ENCODE measurements around the gene AKNA. TPM values are rescaled to one million over a fixed set of nuclear protein-coding genes. Genes with fewer than 3 reads are reported as not detected.
A peak's percentile ranks its signal among the peaks of the same experiment; 100 is the strongest.

AKNA gene
- total and polyA plus RNA-seq, 9 donors: 7.0 to 14.6 (median 10.1) TPM

GRCh38 chr9:114300846-114301797 is 86.7 kb downstream of the AKNA start:
- WGBS (ENCODE audit: insufficient coverage): 93% methylated on average over 20 of the region's 31 CpGs
- H3K9me3 ChIP-seq (replicated peaks; ENCODE audit: control insufficient read depth, low read depth, low read length): peaks cover 4% of the 10 kb centered on the region
- peaks cover 34% of the 10 kb centered on the region for H3K36me3 ChIP-seq (ENCODE audit: control insufficient read depth, insufficient read depth, low read length)

GRCh38 chr9:114300153-114300845 is 87.5 kb downstream of the AKNA start:
- H3K9me3 ChIP-seq (replicated peaks; ENCODE audit: control insufficient read depth, low read depth, low read length): peaks cover 4% of the 10 kb centered on the region
- H3K36me3 ChIP-seq (ENCODE audit: control insufficient read depth, insufficient read depth, low read length): peaks cover 38% of the 10 kb centered on the region
- DNase-seq: no peak
- WGBS (ENCODE audit: insufficient coverage): 87% methylated on average over 4 of the region's 4 CpGs
- H3K4me1 ChIP-seq (ENCODE audit: control insufficient read depth, insufficient read depth, low read length): no peaks in the 10 kb centered on the region
- no peaks in the 10 kb centered on the region for H3K27me3 ChIP-seq (ENCODE audit: control insufficient read depth, insufficient read depth, low read length)
- no peak overlapping the region for H3K4me3 ChIP-seq (ENCODE audit: low read length)
- no peak overlapping the region for H3K27ac ChIP-seq (ENCODE audit: low read length)

More at GRCh38 chr9:114300846-114301797, 86.7 kb downstream of the AKNA start:
- Histone ChIP-seq H3K27me3 (ENCODE audit: control insufficient read depth, insufficient read depth, low read length) (no peaks in the 10 kb centered on the region), H3K4me3 (ENCODE audit: low read length) (no peak overlapping the region), H3K4me1 (ENCODE audit: control insufficient read depth, insufficient read depth, low read length) (peaks cover 4% of the 10 kb centered on the region), H3K27ac (ENCODE audit: low read length) (no peak overlapping the region)
- DNase-seq: no peak

GRCh38 chr9:114299286-114300152 is 88.3 kb downstream of the AKNA start:
- 75% methylated on average over 12 of the region's 15 CpGs for WGBS (ENCODE audit: insufficient coverage)
- no peak for DNase-seq
- no peak overlapping the region for H3K27ac ChIP-seq (ENCODE audit: low read length)
- H3K4me1 ChIP-seq (ENCODE audit: control insufficient read depth, insufficient read depth, low read length): no peaks in the 10 kb centered on the region
- no peak overlapping the region for H3K4me3 ChIP-seq (ENCODE audit: low read length)
- H3K9me3 ChIP-seq (replicated peaks; ENCODE audit: control insufficient read depth, low read depth, low read length): peaks cover 8% of the 10 kb centered on the region
- peaks cover 38% of the 10 kb centered on the region for H3K36me3 ChIP-seq (ENCODE audit: control insufficient read depth, insufficient read depth, low read length)
- no peaks in the 10 kb centered on the region for H3K27me3 ChIP-seq (ENCODE audit: control insufficient read depth, insufficient read depth, low read length)

GRCh38 chr9:114296338-114296737 is 91.4 kb downstream of the AKNA start:
- Histone ChIP-seq H3K36me3 (ENCODE audit: control insufficient read depth, insufficient read depth, low read length) (peaks cover 36% of the 10 kb centered on the region), H3K9me3 (replicated peaks; ENCODE audit: control insufficient read depth, low read depth, low read length) (peaks cover 9% of the 10 kb centered on the region), H3K27me3 (ENCODE audit: control insufficient read depth, insufficient read depth, low read length) (no peaks in the 10 kb centered on the region), H3K4me1 (ENCODE audit: control insufficient read depth, insufficient read depth, low read length) (no peaks in the 10 kb centered on the region), H3K4me3 (ENCODE audit: low read length) (no peak overlapping the region), H3K27ac (ENCODE audit: low read length) (no peak overlapping the region)
- WGBS (ENCODE audit: insufficient coverage): no CpG with 5 or more reads among the region's 1 CpG
- no peak for DNase-seq

- Histone ChIP-seq H3K4me1 (ENCODE audit: control insufficient read depth, insufficient read depth, low read length) (peaks cover 6% of the 10 kb centered on the region), H3K9me3 (replicated peaks; ENCODE audit: control insufficient read depth, low read depth, low read length) (peaks cover 9% of the 10 kb centered on the region), H3K4me3 (ENCODE audit: low read length) (no peak overlapping the region), H3K27ac (ENCODE audit: low read length) (no peak overlapping the region), H3K27me3 (ENCODE audit: control insufficient read depth, insufficient read depth, low read length) (peaks cover 3% of the 10 kb centered on the region), H3K36me3 (ENCODE audit: control insufficient read depth, insufficient read depth, low read length) (peaks cover 27% of the 10 kb centered on the region)
- DNase-seq: no peak
Observed at GRCh38 chr9:114294664-114295063, 93.1 kb downstream of the AKNA start.

GRCh38 chr9:114291886-114292590 is 95.7 kb downstream of the AKNA start:
- Histone ChIP-seq H3K4me1 (ENCODE audit: control insufficient read depth, insufficient read depth, low read length) (peaks cover 19% of the 10 kb centered on the region), H3K36me3 (ENCODE audit: control insufficient read depth, insufficient read depth, low read length) (peaks cover 33% of the 10 kb centered on the region), H3K27me3 (ENCODE audit: control insufficient read depth, insufficient read depth, low read length) (peaks cover 3% of the 10 kb centered on the region), H3K9me3 (replicated peaks; ENCODE audit: control insufficient read depth, low read depth, low read length) (peaks cover 9% of the 10 kb centered on the region), H3K27ac (ENCODE audit: low read length) (no peak overlapping the region), H3K4me3 (ENCODE audit: low read length) (no peak overlapping the region)
- 90% methylated on average over 3 of the region's 11 CpGs for WGBS (ENCODE audit: insufficient coverage)
- no peak for DNase-seq

GRCh38 chr9:114291064-114291474 is 96.7 kb downstream of the AKNA start:
- WGBS (ENCODE audit: insufficient coverage): 18% methylated on average over 11 of the region's 12 CpGs
- H3K27me3 ChIP-seq (ENCODE audit: control insufficient read depth, insufficient read depth, low read length): peaks cover 3% of the 10 kb centered on the region
- peak; percentile 80 for DNase-seq
- H3K4me1 ChIP-seq (ENCODE audit: control insufficient read depth, insufficient read depth, low read length): peaks cover 22% of the 10 kb centered on the region
- H3K4me3 ChIP-seq (ENCODE audit: low read length): no peak overlapping the region
- peaks cover 33% of the 10 kb centered on the region for H3K36me3 ChIP-seq (ENCODE audit: control insufficient read depth, insufficient read depth, low read length)
- peaks cover 5% of the 10 kb centered on the region for H3K9me3 ChIP-seq (replicated peaks; ENCODE audit: control insufficient read depth, low read depth, low read length)
- no peak overlapping the region for H3K27ac ChIP-seq (ENCODE audit: low read length)

- no peak overlapping the region for H3K27ac ChIP-seq (ENCODE audit: low read length)
- H3K36me3 ChIP-seq (ENCODE audit: control insufficient read depth, insufficient read depth, low read length): peaks cover 31% of the 10 kb centered on the region
- peaks cover 5% of the 10 kb centered on the region for H3K9me3 ChIP-seq (replicated peaks; ENCODE audit: control insufficient read depth, low read depth, low read length)
- 36% methylated on average over 3 of the region's 7 CpGs for WGBS (ENCODE audit: insufficient coverage)
- peaks cover 24% of the 10 kb centered on the region for H3K4me1 ChIP-seq (ENCODE audit: control insufficient read depth, insufficient read depth, low read length)
- no peak for DNase-seq
- H3K27me3 ChIP-seq (ENCODE audit: control insufficient read depth, insufficient read depth, low read length): peaks cover 3% of the 10 kb centered on the region
- H3K4me3 ChIP-seq (ENCODE audit: low read length): no peak overlapping the region
Observed at GRCh38 chr9:114290561-114290986, 97.2 kb downstream of the AKNA start.
